GM23338 (cell line): Measurements from ENCODE around the gene SLCO3A1. TPM values are rescaled to one million over a fixed set of nuclear protein-coding genes. Genes with fewer than 3 reads are reported as not detected.

Experiments
- ATAC-seq: fragments of 200-7000 bp; cut with Tn5 transposase; 3 replicates; pipeline ENCODE4 v1.9.1; 2020
- DNase-seq: peaks from one replicate; pipeline ENCODE4 v3.0.0-alpha.2; 2015; ENCODE audit warnings: low spot score
- H2AFZ ChIP-seq: fragments of 200-600 bp; sonication (generic); 2 replicates; pipeline ENCODE4 v1.8.0; 2016; ENCODE audit warnings: antibody characterized with exemption, mild to moderate bottlenecking, moderate library complexity
- H3F3A ChIP-seq: fragments of 200-600 bp; sonication (generic); replicated peaks from 2 replicates; pipeline ENCODE4 v1.8.0; 2017; ENCODE audit warnings: antibody characterized with exemption, mixed run types, low read depth
- H3K27ac ChIP-seq: fragments of 200-600 bp; sonication (generic); 2 replicates; pipeline ENCODE4 v1.6.1; 2016; ENCODE audit warnings: low read depth
- H3K27me3 ChIP-seq: fragments of 200-600 bp; sonication (generic); 2 replicates; pipeline ENCODE4 v1.8.0; 2016; ENCODE audit warnings: mild to moderate bottlenecking, mixed run types, moderate library complexity; ENCODE audit not compliant: insufficient read depth
- H3K36me3 ChIP-seq: fragments of 200-600 bp; sonication (generic); 2 replicates; pipeline ENCODE4 v1.8.0; 2016; ENCODE audit warnings: mild to moderate bottlenecking; ENCODE audit not compliant: insufficient read depth
- H3K4me1 ChIP-seq: fragments of 200-600 bp; sonication (generic); 2 replicates; pipeline ENCODE4 v1.8.0; 2016; ENCODE audit warnings: mild to moderate bottlenecking, moderate library complexity; ENCODE audit not compliant: insufficient read depth
- H3K4me2 ChIP-seq: fragments of 200-600 bp; sonication (generic); 2 replicates; pipeline ENCODE4 v1.7.1; 2017; ENCODE audit warnings: mixed run types
- H3K4me3 ChIP-seq: fragments of 200-600 bp; sonication (generic); 2 replicates; pipeline ENCODE4 v1.6.1; 2016; ENCODE audit warnings: mixed run types
- H3K79me2 ChIP-seq: fragments of 200-600 bp; sonication (generic); replicated peaks from 2 replicates; pipeline ENCODE4 v1.8.0; 2017; ENCODE audit warnings: mild to moderate bottlenecking; ENCODE audit not compliant: insufficient read depth
- H3K9me2 ChIP-seq: fragments of 200-600 bp; sonication (generic); 2 replicates; pipeline ENCODE4 v1.8.0; 2017; ENCODE audit not compliant: insufficient read depth
- H4K20me1 ChIP-seq: fragments of 200-600 bp; sonication (generic); replicated peaks from 2 replicates; pipeline ENCODE4 v1.8.0; 2017; ENCODE audit warnings: mild to moderate bottlenecking; ENCODE audit not compliant: insufficient read depth
- H3K27ac Mint-ChIP-seq: 2 replicates; pipeline ENCODE4 v1.8.0; 2020; ENCODE audit warnings: inconsistent platforms, mild to moderate bottlenecking, moderate library complexity, mixed read lengths
- H3K27me3 Mint-ChIP-seq: 3 replicates; pipeline ENCODE4 v1.8.0; 2022; ENCODE audit warnings: low read depth, mild to moderate bottlenecking, moderate library complexity, mixed read lengths, inconsistent platforms; ENCODE audit not compliant: insufficient read depth, poor library complexity
- H3K36me3 Mint-ChIP-seq: 3 replicates; pipeline ENCODE4 v1.8.0; 2021; ENCODE audit warnings: low read depth, mild to moderate bottlenecking, inconsistent platforms, moderate library complexity, mixed read lengths
- H3K4me1 Mint-ChIP-seq: 3 replicates; pipeline ENCODE4 v1.8.0; 2020; ENCODE audit warnings: mild to moderate bottlenecking, inconsistent platforms, mixed read lengths
- H3K4me3 Mint-ChIP-seq: 3 replicates; pipeline ENCODE4 v1.8.0; 2021; ENCODE audit warnings: moderate library complexity, mild to moderate bottlenecking, inconsistent platforms, mixed read lengths
- H3K9me3 Mint-ChIP-seq: 3 replicates; pipeline ENCODE4 v1.8.0; 2020; ENCODE audit warnings: moderate library complexity, mild to moderate bottlenecking, inconsistent platforms, mixed read lengths
- CREB1 ChIP-seq: fragments of 250-450 bp; sonication (Bioruptor Pico); IDR thresholded peaks from 2 replicates; pipeline ENCODE4 v1.5.0; 2020; ENCODE audit warnings: low read depth, mild to moderate bottlenecking, moderate library complexity
- CTCF ChIP-seq, 2 experiments: fragments of 200-600 bp in 1 of 2; sonication (generic) in 1 of 2; conservative IDR thresholded peaks; 2 replicates each; pipeline versions ENCODE4 v1.5.1 to v1.6.1; 2016 to 2017; ENCODE audit warnings: antibody characterized with exemption in 2 of 2, low read depth in 2 of 2, mild to moderate bottlenecking in 2 of 2, moderate library complexity in 1 of 2
- EZH2 ChIP-seq: fragments of 200-600 bp; sonication (generic); IDR thresholded peaks from one replicate; pipeline ENCODE4 v1.8.0; 2017; ENCODE audit warnings: antibody characterized with exemption, mild to moderate bottlenecking, low read depth; ENCODE audit not compliant: unreplicated experiment
- EZH2phosphoT487 ChIP-seq: fragments of 200-600 bp; sonication (generic); IDR thresholded peaks from one replicate; pipeline ENCODE4 v1.8.1; 2018; ENCODE audit warnings: antibody characterized with exemption; ENCODE audit not compliant: unreplicated experiment
- NANOG ChIP-seq: IDR thresholded peaks from 2 replicates; pipeline ENCODE4 v1.6.1; 2016; ENCODE audit warnings: antibody characterized with exemption, borderline replicate concordance
- POLR2AphosphoS5 ChIP-seq: IDR thresholded peaks from 2 replicates; pipeline ENCODE4 v1.6.1; 2016; ENCODE audit warnings: antibody characterized with exemption, low read depth
- STAT1 ChIP-seq: IDR thresholded peaks from one replicate; pipeline ENCODE4 v1.6.1; 2016; ENCODE audit warnings: antibody characterized with exemption; ENCODE audit not compliant: unreplicated experiment
- ZNF331 ChIP-seq: fragments of 250-450 bp; sonication (Bioruptor Pico); IDR thresholded peaks from 2 replicates; pipeline ENCODE4 v1.5.0; 2020; ENCODE audit warnings: low read depth, mild to moderate bottlenecking, moderate library complexity
- ZNF462 ChIP-seq: fragments of 250-450 bp; sonication (Bioruptor Pico); IDR thresholded peaks from 2 replicates; pipeline ENCODE4 v1.5.0; 2020; ENCODE audit warnings: mild to moderate bottlenecking, moderate library complexity
- polyA plus RNA-seq: library from polyadenylated mRNA; unstranded; fragments of >200 nt; fragmentation: Nextera tagmentation; extraction: Ambion mirVana; gene quantifications from 2 replicates; pipeline ENCODE4 v1.2.1, GENCODE V29; 2016
- total RNA-seq: library from RNA; depleted of rRNA; stranded (reverse); fragments of >200 nt; shearing (Covaris generic); gene quantifications from 2 replicates; pipeline ENCODE4 v1.2.3, GENCODE V29; 2014
- TF ChIP-seq, protein P1 (sequence below): IDR thresholded peaks from 2 replicates; pipeline ENCODE4 v1.6.1; 2016; ENCODE audit warnings: antibody characterized with exemption

SLCO3A1 gene
- total and polyA plus RNA-seq, 2 experiments from 2014 or later = 7.3 to 9.4 TPM

- TF ChIP-seq EZH2phosphoT487 = no peak
- TF ChIP-seq EZH2 = no peak
- TF ChIP-seq NANOG = no peak
- no peak for TF ChIP-seq POLR2AphosphoS5
- TF ChIP-seq STAT1 = no peak
Observed at GRCh38 chr15:92012368-92012629, 158.8 kb downstream of the SLCO3A1 start (continued).

- Mint-ChIP-seq H3K27ac (no peak overlapping the region), H3K27me3 (peaks cover under 1% of the 10 kb centered on the region), H3K9me3 (no peaks in the 10 kb centered on the region; the same call in 2 of the 3 replicates)
Observed at GRCh38 chr15:92012881-92013280, 159.4 kb downstream of the SLCO3A1 start.

More at GRCh38 chr15:92012881-92013280, 159.4 kb downstream of the SLCO3A1 start:
- Histone ChIP-seq H3K4me3 (no peak overlapping the region), H3K4me2 (no peak overlapping the region), H3K27ac (no peak overlapping the region), H3K36me3 (no peaks in the 10 kb centered on the region), H3K79me2 (peaks cover 4% of the 10 kb centered on the region; the same call in 1 of the 2 replicates), H2AFZ (no peak overlapping the region), H3K27me3 (no peaks in the 10 kb centered on the region), H3K4me1 (peaks cover 11% of the 10 kb centered on the region), H4K20me1 (no peaks in the 10 kb centered on the region), H3K9me2 (peaks cover 8% of the 10 kb centered on the region; the same call in 1 of the 2 replicates), H3F3A (no peaks in the 10 kb centered on the region)
- DNase-seq (no peak), ATAC-seq (no peak)
- Mint-ChIP-seq H3K36me3 (no peaks in the 10 kb centered on the region), H3K4me3 (no peak overlapping the region), H3K4me1 (peaks cover 29% of the 10 kb centered on the region)
- TF ChIP-seq CTCF (conservative IDR thresholded peaks at IDR 0.05; ENCODE audit: low read depth in 2 of 2) (no peak), POLR2AphosphoS5 (no peak), CREB1 (CRISPR knock-in tag) (no peak), ZNF331 (CRISPR knock-in tag) (no peak), STAT1 (no peak), NANOG (no peak), ZNF462 (CRISPR knock-in tag) (no peak)
- TF ChIP-seq, protein P1, sequence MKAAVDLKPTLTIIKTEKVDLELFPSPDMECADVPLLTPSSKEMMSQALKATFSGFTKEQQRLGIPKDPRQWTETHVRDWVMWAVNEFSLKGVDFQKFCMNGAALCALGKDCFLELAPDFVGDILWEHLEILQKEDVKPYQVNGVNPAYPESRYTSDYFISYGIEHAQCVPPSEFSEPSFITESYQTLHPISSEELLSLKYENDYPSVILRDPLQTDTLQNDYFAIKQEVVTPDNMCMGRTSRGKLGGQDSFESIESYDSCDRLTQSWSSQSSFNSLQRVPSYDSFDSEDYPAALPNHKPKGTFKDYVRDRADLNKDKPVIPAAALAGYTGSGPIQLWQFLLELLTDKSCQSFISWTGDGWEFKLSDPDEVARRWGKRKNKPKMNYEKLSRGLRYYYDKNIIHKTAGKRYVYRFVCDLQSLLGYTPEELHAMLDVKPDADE = no peak
